K562 (cell line): ENCODE results near the gene COQ10B. TPM values are rescaled to one million over a fixed set of nuclear protein-coding genes. Genes with fewer than 3 reads are reported as not detected.

ENCODE experiments used
- ATAC-seq: fragments of 200-7000 bp; cut with Tn5 transposase; 3 replicates; pipeline ENCODE4 v1.9.1; 2020; ENCODE audit warnings: moderate library complexity
- BruUV-seq: library from RNA; stranded (reverse); fragments of 400-500 nt; replicated peaks from 2 replicates; lab custom pipeline; 2021; lab: Mats Ljungman, UMichigan
- CTCF ChIA-PET: fragments of 300-600 bp; formaldehyde crosslinking; extraction: SDS; loops from one replicate; lab custom pipeline; 2021; ENCODE audit warnings: low intra/inter-chr PET ratio; lab: Yijun Ruan, JAX
- POLR2A ChIA-PET: fragments of 300-600, 350-650 bp; sonication (Branson Sonifier 250); formaldehyde crosslinking; extraction: SDS; loops from one replicate; lab custom pipeline; 2021; ENCODE audit warnings: antibody characterized with exemption, inconsistent platforms; lab: Yijun Ruan, JAX
- DNase-seq, 4 experiments: peaks; one replicate each; pipeline versions ENCODE4 v3.0.0 to v3.0.0-alpha.2; 2011 to 2018; ENCODE audit warnings: low spot score in 3 of 4, mixed read lengths in 3 of 4; ENCODE audit errors: extremely low read depth in 1 of 4
- FAIRE-seq: peaks from 2 replicates; lab custom pipeline; 2011; peaks lifted over from hg19 to GRCh38; lab: Jason Lieb, UNC
- H2AFZ ChIP-seq: 2 replicates; pipeline ENCODE4 v1.6.0; 2011; ENCODE audit warnings: low read depth, low read length, control low read depth, inconsistent platforms
- H3K27ac ChIP-seq: fragments of 200-600 bp; 3 replicates; pipeline ENCODE4 v1.8.0; 2011; ENCODE audit warnings: low read depth, mild to moderate bottlenecking, control low read depth, inconsistent platforms, low read length, moderate library complexity, mixed read lengths; ENCODE audit errors: extremely low read depth
- H3K27me3 ChIP-seq, 2 experiments: fragments of 300-600 bp in 1 of 2; 2 replicates in 1 of 2; 3 replicates in 1 of 2; pipeline versions ENCODE4 v1.6.0 to v1.8.0; 2011; ENCODE audit warnings: inconsistent platforms in 2 of 2, low read length in 2 of 2, mild to moderate bottlenecking in 1 of 2, mixed read lengths in 1 of 2, moderate library complexity in 1 of 2; ENCODE audit not compliant: control insufficient read depth in 2 of 2, insufficient read depth in 2 of 2
- H3K36me3 ChIP-seq: fragments of 300-600 bp; 3 replicates; pipeline ENCODE4 v1.8.0; 2011; ENCODE audit warnings: mild to moderate bottlenecking, low read length, inconsistent platforms; ENCODE audit not compliant: control insufficient read depth, insufficient read depth
- H3K4me1 ChIP-seq, 2 experiments: fragments of 200-600 bp in 1 of 2; replicated peaks in 1 of 2; 2 replicates in 1 of 2; 3 replicates in 1 of 2; pipeline versions ENCODE4 v1.5.1 to v1.8.0; 2011; ENCODE audit warnings: inconsistent platforms in 2 of 2, low read length in 2 of 2, mild to moderate bottlenecking in 1 of 2, mixed read lengths in 1 of 2, moderate library complexity in 1 of 2; ENCODE audit not compliant: control insufficient read depth in 2 of 2, insufficient read depth in 2 of 2
- H3K4me2 ChIP-seq: 2 replicates; pipeline ENCODE4 v1.6.1; 2011; ENCODE audit warnings: low read length, control low read depth, inconsistent platforms, mixed read lengths; ENCODE audit not compliant: insufficient read depth
- H3K4me3 ChIP-seq: fragments of 200-600 bp; sonication (generic), shearing (Covaris generic); 2 replicates; pipeline ENCODE4 v1.5.1; 2016; ENCODE audit warnings: control low read depth, inconsistent platforms
- H3K79me2 ChIP-seq: fragments of 200-600 bp; 3 replicates; pipeline ENCODE4 v1.8.0; 2011; ENCODE audit warnings: low read length, inconsistent platforms; ENCODE audit not compliant: control insufficient read depth, insufficient read depth
- H3K9ac ChIP-seq, 2 experiments: 2 replicates each; pipeline versions ENCODE4 v1.6.0 to v1.6.1; 2011; ENCODE audit warnings: low read depth in 2 of 2, low read length in 2 of 2, control low read depth in 1 of 2, inconsistent platforms in 1 of 2, mild to moderate bottlenecking in 1 of 2, mixed read lengths in 1 of 2; ENCODE audit not compliant: insufficient read depth in 1 of 2
- H3K9me1 ChIP-seq: one replicate; pipeline ENCODE4 v1.6.0; 2011; ENCODE audit warnings: inconsistent platforms, mild to moderate bottlenecking, low read length, moderate library complexity; ENCODE audit not compliant: control insufficient read depth, insufficient read depth
- H3K9me3 ChIP-seq: replicated peaks from 2 replicates; pipeline ENCODE4 v1.5.1; 2011; ENCODE audit warnings: low read depth, low read length, inconsistent platforms; ENCODE audit not compliant: control insufficient read depth, insufficient read depth
- H4K20me1 ChIP-seq: replicated peaks from 2 replicates; pipeline ENCODE4 v1.6.1; 2011; ENCODE audit warnings: low read length, inconsistent platforms, mixed read lengths; ENCODE audit not compliant: control insufficient read depth, insufficient read depth
- E2F3 ChIP-seq: fragments of 250-450 bp; sonication (Bioruptor Pico); IDR thresholded peaks from 2 replicates; pipeline ENCODE4 v1.4.0; 2020; ENCODE audit warnings: mild to moderate bottlenecking
- EGR1 ChIP-seq: fragments of 450-650 bp; conservative IDR thresholded peaks from 2 replicates; pipeline ENCODE4 v1.6.1; 2017; ENCODE audit warnings: mild to moderate bottlenecking
- EZH2 ChIP-seq: IDR thresholded peaks from 2 replicates; pipeline ENCODE4 v1.6.1; 2012; ENCODE audit warnings: low read depth, mild to moderate bottlenecking, inconsistent platforms, low read length, borderline replicate concordance
- KDM1A ChIP-seq, 2 experiments: fragments of 450-650 bp; IDR thresholded peaks; 2 replicates each; pipeline ENCODE4 v1.6.1; 2016; ENCODE audit warnings: mild to moderate bottlenecking in 2 of 2
- KDM2B ChIP-seq: fragments of 250-450 bp; sonication (Bioruptor Pico); IDR thresholded peaks from 2 replicates; pipeline ENCODE4 v1.8.0; 2021; ENCODE audit warnings: mild to moderate bottlenecking, moderate library complexity
- KLF6 ChIP-seq: fragments of 250-450 bp; sonication (Bioruptor Pico); IDR thresholded peaks from 2 replicates; pipeline ENCODE4 v1.4.0; 2020; ENCODE audit warnings: mild to moderate bottlenecking, moderate library complexity, borderline replicate concordance
- RFX1 ChIP-seq: fragments of 450-650 bp; IDR thresholded peaks from 2 replicates; pipeline ENCODE4 v1.6.1; 2016; ENCODE audit warnings: mild to moderate bottlenecking, moderate library complexity
- SREBF2 ChIP-seq: sonication (generic); formaldehyde crosslinking; IDR thresholded peaks from 2 replicates; pipeline ENCODE4 v1.4.0; 2020; ENCODE audit warnings: mild to moderate bottlenecking, missing genetic modification reagents
- ZBED1 ChIP-seq: IDR thresholded peaks from 2 replicates; pipeline ENCODE4 v1.6.1; 2014
- ZC3H8 ChIP-seq: fragments of 450-650 bp; IDR thresholded peaks from 2 replicates; pipeline ENCODE4 v1.6.1; 2017
- ZNF197 ChIP-seq: fragments of 200-800 bp; sonication (Bioruptor generic); IDR thresholded peaks from 2 replicates; pipeline ENCODE4 v1.6.1; 2016; ENCODE audit warnings: low read depth, missing genetic modification characterization, missing compliant biosample characterization
- WGBS: fragments of 100-300 bp; shearing (Covaris generic); methylation state at CpG from one replicate; pipeline ENCODE4 v1.1.6; 2016; ENCODE audit warnings: low coverage, mixed read lengths; ENCODE audit not compliant: insufficient coverage; ENCODE audit errors: missing lambda C conversion rate; 5-methylcytosine and 5-hydroxymethylcytosine counted together
- in situ Hi-C: fragments of 300-500 bp; cut with MboI; formaldehyde crosslinking; loops from 4 replicates; pipeline ENCODE4 v1.15.0; 2018; ENCODE audit warnings: inconsistent platforms, mixed read lengths
- intact Hi-C: fragments of 100-400 bp; cut with micrococcal nuclease; formaldehyde crosslinking; loops from 2 replicates; pipeline ENCODE4 v1.14.2; 2022
- polyA plus RNA-seq, 8 experiments: library from polyadenylated mRNA; depleted of rRNA in 4 of 8; stranded (reverse) in 5 of 8; unstranded in 3 of 8; fragments of >200 nt; fragmentation: Nextera tagmentation in 2 of 8; fragmentation: Illumina TruSeq in 1 of 8; extraction: Ambion mirVana in 2 of 8; extraction: Trizol in 1 of 8; gene quantifications; 2 replicates each; pipeline versions ENCODE4 v1.2.1 to v1.2.3, GENCODE V29; 2011 to 2014; ENCODE audit warnings: inconsistent platforms in 1 of 8, missing spikeins in 1 of 8
- total RNA-seq, 7 experiments: library from RNA; depleted of rRNA in 6 of 7; stranded (reverse); fragments of >200 nt in 6 of 7; fragmentation: Illumina TruSeq in 2 of 7; extraction: Trizol in 2 of 7; gene quantifications; 2 replicates each; pipeline versions ENCODE4 v1.2.1 to v1.2.3, GENCODE V29; 2011 to 2021; ENCODE audit warnings: low replicate concordance in 1 of 7
- TF ChIP-seq, protein P1 (sequence below): fragments of 250-450 bp; sonication (Bioruptor Pico); IDR thresholded peaks from 2 replicates; pipeline ENCODE4 v1.9.0; 2021; ENCODE audit warnings: mild to moderate bottlenecking
- TF ChIP-seq, protein P2 (sequence below), 2 experiments: fragments of 150-350 bp in 1 of 2; IDR thresholded peaks; 2 replicates each; pipeline ENCODE4 v1.6.1; 2012 to 2016; ENCODE audit warnings: low read depth in 2 of 2, low read length in 2 of 2, mild to moderate bottlenecking in 1 of 2, moderate library complexity in 1 of 2
- TF ChIP-seq, protein P3 (sequence below): sonication (generic); formaldehyde crosslinking; IDR thresholded peaks from 2 replicates; pipeline ENCODE4 v1.8.0; 2022; ENCODE audit warnings: missing genetic modification reagents, mild to moderate bottlenecking, moderate library complexity, borderline replicate concordance

COQ10B gene
- total and polyA plus RNA-seq, 9 of the 15 experiments (the other 6 are each of a cell fraction or from before 2014, with no cell fraction given), result 3.1 to 13.1 (median 7.7) TPM

DNA sequence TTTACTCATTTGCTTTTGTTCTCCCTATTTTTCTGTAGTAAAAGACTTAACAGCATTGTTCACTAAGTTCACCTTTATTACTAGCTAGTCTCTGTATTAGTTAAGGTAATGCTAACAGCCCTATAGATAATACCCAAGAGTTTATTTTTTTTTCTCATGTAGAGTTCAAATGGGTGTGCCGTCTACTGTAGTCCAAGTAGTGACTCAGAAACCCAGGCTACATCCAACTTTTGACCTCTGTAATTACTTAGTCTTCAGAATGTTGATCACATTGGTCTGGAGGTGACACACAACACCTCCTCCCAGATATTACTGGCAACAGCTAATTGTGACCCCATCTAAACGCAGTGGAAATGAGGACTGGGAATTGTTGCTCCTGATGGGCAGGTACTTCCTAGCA, 7.7 kb downstream of the COQ10B start:
- Histone ChIP-seq H3K79me2 (peaks cover 39% of the 10 kb centered on the region), H3K9me3 (no peaks in the 10 kb centered on the region), H2AFZ (no peak overlapping the region), H3K9ac (no peak overlapping the region), H3K9me1 (no peaks in the 10 kb centered on the region), H3K4me2 (no peak overlapping the region), H4K20me1 (no peaks in the 10 kb centered on the region), H3K36me3 (peaks cover 37% of the 10 kb centered on the region), H3K4me3 (no peak overlapping the region), H3K27me3 (no peaks in the 10 kb centered on the region), H3K4me1 (no peaks in the 10 kb centered on the region; a peak in 3 of 5 replicates), H3K27ac (peak overlapping the region; percentile 13; the same call in 1 of the 3 replicates)
- DNase-seq (no peak), ATAC-seq (peak; percentile 44; the same call in 2 of the 3 replicates), FAIRE-seq (no peak)
- intact Hi-C loops (no loop called here), in situ Hi-C loops (no loop called here)
- TSS peak; percentile 6 for BruUV-seq
- POLR2A ChIA-PET, result interaction anchor here (1.0 to 1.4 kb wide), 3 partner anchors 8 to 25 kb away, joined by 3 to 5 read pairs (median 5); no protein-coding TSS in a partner anchor
- CTCF ChIA-PET, result no interaction called here
- TF ChIP-seq SREBF2 (CRISPR knock-in tag), result no peak
- TF ChIP-seq, protein P1, sequence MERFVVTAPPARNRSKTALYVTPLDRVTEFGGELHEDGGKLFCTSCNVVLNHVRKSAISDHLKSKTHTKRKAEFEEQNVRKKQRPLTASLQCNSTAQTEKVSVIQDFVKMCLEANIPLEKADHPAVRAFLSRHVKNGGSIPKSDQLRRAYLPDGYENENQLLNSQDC (CRISPR knock-in tag), result no peak
- no peak for TF ChIP-seq KLF6 (CRISPR knock-in tag)
- TF ChIP-seq, protein P2, sequence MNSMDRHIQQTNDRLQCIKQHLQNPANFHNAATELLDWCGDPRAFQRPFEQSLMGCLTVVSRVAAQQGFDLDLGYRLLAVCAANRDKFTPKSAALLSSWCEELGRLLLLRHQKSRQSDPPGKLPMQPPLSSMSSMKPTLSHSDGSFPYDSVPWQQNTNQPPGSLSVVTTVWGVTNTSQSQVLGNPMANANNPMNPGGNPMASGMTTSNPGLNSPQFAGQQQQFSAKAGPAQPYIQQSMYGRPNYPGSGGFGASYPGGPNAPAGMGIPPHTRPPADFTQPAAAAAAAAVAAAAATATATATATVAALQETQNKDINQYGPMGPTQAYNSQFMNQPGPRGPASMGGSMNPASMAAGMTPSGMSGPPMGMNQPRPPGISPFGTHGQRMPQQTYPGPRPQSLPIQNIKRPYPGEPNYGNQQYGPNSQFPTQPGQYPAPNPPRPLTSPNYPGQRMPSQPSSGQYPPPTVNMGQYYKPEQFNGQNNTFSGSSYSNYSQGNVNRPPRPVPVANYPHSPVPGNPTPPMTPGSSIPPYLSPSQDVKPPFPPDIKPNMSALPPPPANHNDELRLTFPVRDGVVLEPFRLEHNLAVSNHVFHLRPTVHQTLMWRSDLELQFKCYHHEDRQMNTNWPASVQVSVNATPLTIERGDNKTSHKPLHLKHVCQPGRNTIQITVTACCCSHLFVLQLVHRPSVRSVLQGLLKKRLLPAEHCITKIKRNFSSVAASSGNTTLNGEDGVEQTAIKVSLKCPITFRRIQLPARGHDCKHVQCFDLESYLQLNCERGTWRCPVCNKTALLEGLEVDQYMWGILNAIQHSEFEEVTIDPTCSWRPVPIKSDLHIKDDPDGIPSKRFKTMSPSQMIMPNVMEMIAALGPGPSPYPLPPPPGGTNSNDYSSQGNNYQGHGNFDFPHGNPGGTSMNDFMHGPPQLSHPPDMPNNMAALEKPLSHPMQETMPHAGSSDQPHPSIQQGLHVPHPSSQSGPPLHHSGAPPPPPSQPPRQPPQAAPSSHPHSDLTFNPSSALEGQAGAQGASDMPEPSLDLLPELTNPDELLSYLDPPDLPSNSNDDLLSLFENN (IDR thresholded peaks at IDR 0.05; ENCODE audit: low read depth in 2 of 2, low read length in 2 of 2), result no peak
- no peak for TF ChIP-seq EZH2
- TF ChIP-seq ZC3H8, result no peak
- TF ChIP-seq RFX1, result no peak
- no peak for TF ChIP-seq ZNF197 (CRISPR knock-in tag)
- no peak for TF ChIP-seq KDM1A (IDR thresholded peaks at IDR 0.05)
- no peak for TF ChIP-seq EGR1
- no peak for TF ChIP-seq ZBED1
- no peak for TF ChIP-seq E2F3 (CRISPR knock-in tag)
- TF ChIP-seq KDM2B (CRISPR knock-in tag), result no peak
- TF ChIP-seq, protein P3, sequence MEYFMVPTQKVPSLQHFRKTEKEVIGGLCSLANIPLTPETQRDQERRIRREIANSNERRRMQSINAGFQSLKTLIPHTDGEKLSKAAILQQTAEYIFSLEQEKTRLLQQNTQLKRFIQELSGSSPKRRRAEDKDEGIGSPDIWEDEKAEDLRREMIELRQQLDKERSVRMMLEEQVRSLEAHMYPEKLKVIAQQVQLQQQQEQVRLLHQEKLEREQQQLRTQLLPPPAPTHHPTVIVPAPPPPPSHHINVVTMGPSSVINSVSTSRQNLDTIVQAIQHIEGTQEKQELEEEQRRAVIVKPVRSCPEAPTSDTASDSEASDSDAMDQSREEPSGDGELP (CRISPR knock-in tag), result no peak
- WGBS, result 70% methylated on average over 2 of the region's 2 CpGs
